Hepatic stellate cell (primary cell): ENCODE data around the gene FCER1G.
A peak's percentile ranks its signal among the peaks of the same experiment; 100 is the strongest.
"Not testable (repeated sequence)": the region's sequence is repeated elsewhere in the genome, so short reads cannot be mapped to it uniquely, and the experiment has no call there.

ENCODE experiments used
- DNase-seq: peaks from one replicate; pipeline ENCODE4 v3.0.0; 2011; ENCODE audit warnings: low spot score

Gene FCER1G

DNA sequence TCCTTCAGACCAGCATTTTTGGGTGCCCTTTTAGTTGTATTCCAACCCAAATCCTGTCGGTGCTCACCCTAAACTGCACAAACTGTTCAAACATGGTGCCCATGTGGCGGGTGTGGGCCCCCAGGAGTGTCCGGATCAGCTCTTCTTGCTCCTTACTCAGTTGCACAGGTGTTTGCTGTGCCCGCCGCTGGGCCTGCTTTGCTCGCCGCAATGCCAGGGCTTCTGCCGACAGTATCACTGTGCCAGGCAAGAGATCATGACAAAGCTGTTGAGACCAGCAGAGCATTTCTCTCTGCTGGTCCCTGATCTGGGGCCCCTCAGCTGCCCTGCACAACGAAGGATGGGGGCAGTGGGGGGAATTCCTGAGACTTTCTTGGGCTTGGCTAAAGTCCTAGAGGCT, 18.0 kb downstream of the FCER1G start:
- no peak for DNase-seq

DNA sequence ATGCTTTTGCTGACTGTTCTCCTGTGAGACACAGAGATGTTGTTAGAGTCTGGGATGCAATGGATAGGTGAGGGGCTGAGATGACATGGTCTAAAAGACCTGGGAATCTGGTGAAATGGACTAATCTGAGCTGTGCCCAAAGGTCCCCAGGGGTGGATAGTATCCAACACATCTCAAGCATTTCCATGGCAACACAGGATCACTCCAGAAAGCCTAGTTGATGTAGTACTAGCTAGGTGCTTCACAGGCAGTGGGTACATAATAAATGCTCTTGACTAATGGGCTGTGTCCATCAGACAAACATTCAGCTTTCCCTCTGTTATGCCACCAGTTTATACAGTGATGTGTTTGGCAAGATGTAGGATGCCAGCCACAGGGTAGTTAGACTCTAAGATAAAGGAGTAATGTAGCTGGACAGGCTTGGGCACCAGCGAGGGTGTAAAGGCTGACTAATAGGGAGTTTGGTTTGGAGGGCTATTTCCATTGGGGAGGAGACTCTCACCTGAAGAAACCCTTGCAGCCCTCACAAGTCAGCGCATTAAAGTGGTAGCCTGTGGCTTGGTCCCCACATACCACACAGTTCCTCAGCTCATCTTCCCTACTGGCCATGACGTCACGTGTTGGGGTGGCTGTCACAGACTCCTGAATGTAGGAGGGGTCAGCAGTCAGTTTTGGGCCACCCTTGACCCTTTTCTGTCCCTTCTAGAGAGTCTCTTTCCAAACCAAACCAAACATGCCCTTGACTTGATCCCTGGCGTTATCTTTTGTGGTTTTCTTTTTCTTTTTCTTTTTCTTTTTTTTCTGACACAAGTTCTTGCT, 21.1 kb downstream of the FCER1G start:
- DNase-seq, result no peak

DNA sequence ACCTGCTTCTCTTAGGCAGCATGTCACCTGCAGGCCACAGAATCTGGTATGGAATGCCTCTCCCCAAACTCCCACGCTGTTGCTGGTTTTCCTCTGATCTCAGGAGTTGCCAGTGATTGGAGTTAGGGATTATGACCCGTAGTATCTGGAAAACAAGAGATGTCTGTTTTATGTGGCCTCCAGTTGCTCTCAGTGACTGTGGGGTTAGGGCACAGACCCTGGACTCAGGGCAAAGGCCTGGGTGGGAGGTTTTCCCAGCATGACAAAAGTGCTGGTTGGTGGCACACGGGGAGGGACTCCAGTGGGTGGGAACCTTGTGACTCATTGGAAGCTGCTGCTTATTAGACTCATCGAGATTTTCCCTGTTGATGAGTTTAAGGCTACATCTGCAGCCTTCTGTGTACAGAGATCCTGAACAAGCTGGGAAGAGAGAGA, 23.0 kb downstream of the FCER1G start, which contains the start of gene NR1I3:
Gene NR1I3 (minus strand): TSS at position 165 of the 435 bp plus-strand sequence. CDS start 1,638 bp downstream, outside the sequence.
- no peak for DNase-seq

DNA sequence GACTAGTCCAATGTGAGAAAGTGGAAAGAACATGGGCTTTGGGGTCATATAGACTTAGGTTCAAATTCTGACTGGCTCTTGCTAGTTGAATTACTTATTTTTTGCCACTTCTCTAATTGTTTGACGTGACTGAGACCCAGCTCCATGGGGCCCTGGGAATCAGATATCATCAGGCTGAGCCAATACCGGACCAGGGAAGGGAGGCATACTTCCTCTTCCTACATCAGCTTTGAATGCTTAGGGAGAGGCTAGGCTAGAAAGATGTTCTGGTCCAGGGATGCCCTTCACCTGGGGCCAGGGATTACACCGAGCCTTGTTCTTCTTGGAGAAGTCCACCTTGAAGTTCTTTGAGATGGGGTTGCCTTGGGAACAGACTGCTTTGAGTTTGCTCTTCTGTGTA, 26.6 kb downstream of the FCER1G start:
- no peak for DNase-seq

DNA sequence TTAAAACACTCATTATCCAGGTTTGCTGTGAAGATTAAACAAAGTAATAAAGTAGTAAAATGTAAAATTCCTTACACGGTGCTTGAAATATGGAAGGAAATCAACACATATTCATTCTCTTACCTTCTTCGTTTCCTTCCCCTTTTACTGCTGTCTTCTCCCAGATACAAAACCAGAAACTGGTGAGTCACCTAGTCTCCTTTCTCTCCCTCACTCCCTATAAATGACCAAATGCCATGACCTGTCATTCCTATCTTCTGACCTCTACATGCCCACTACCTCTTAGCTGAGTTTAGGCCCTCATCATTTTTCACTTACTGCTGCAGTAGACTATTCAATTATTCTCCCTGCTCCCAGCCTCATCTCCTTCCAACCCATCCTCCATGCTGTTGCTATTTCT, 27.2 kb downstream of the FCER1G start:
- DNase-seq, result no peak

DNA sequence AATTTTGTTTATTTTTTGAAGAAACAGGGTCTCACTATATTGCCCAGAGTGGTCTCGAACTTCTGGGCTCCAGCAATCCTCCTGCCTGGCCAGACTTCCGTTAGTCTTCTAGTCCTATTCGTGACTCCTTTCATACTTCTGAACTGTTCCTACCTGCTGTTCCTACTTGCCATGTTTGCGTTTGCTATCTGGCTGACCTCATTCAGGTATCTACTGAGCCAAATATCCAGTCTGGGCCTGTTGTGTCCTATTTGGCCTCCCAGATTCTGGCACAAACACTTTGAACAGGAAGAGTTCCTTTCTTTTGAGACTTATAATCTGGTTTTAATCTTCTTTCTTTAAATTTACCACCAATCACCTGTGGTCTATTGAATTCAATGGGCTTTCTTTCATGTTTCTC, 29.8 kb downstream of the FCER1G start:
- no peak for DNase-seq

DNA sequence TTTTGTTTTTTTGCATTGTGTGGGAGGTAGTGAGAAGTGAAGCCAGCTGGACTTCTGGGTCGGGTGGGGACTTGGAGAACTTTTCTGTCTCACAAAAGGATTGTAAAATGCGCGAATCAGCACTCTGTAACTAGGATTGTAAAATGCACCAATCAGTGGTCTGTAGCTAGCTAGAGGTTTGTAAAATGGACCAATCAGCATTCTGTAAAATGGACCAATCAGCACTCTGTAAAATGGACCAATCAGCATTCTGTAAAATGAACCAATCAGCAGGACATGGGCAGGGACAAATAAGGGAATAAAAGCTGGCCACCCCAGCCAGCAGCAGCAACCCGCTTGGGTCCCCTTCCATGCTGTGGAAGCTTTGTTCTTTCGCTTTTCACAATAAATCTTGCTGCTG, 35.0 kb downstream of the FCER1G start:
- DNase-seq, result not testable (repeated sequence)

DNA sequence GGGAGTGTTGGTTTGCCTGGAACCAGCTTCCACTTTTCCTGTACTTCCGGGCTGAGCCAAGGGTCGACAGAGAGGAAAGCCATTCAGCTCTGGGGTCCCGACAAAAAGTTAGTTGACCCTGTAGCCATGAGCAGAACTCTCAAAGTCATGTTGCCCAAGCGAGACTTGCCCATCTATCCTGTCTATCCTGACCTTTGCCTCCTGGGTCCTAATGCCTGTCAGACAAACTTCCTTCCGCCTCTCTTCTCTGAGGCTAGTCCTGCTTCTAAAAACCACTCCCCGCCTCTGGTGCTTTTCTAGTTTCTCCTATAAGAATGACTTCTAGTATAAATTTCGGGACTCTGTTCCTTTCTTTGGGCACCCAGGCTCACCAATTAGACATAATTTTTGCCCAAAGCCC, 35.7 kb downstream of the FCER1G start:
- DNase-seq, result no peak

DNA sequence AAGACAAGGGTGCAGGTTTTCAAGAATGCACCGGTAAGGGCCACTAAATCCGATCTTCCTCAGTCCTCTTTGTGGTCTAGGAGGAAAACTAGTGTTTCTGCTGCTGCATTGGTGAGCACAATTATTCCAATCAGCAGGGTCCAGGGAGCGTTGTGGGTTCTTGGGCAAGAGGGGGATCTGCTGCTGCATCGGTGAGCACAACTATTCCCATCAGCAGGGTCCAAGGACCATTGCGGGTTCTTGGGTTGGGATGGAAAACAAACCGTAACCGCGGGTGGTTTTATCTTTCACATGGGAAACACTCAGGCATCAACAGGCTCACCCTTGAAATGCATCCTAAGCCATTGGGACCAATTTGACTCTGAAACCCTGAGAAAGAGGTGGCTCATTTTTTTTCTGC, 36.5 kb downstream of the FCER1G start:
- DNase-seq, result no peak

DNA sequence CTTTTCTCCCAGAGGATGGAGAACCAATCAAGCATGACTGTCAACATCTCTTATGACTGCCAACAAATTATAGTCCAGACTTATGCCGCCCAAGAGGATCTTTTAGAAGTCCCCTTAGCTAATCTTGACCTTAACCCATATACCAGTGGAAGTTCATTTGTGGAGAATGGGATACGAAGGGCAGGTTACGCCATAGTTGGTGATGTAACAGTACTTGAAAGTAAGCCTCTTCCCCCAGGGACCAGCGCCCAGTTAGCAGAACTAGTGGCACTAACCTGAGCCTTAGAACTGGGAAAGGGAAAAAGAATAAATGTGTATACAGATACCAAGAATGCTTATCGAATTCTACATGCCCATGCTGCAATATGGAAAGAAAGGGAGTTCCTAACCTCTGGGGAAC, 40.2 kb downstream of the FCER1G start:
- DNase-seq, result not testable (repeated sequence)

DNA sequence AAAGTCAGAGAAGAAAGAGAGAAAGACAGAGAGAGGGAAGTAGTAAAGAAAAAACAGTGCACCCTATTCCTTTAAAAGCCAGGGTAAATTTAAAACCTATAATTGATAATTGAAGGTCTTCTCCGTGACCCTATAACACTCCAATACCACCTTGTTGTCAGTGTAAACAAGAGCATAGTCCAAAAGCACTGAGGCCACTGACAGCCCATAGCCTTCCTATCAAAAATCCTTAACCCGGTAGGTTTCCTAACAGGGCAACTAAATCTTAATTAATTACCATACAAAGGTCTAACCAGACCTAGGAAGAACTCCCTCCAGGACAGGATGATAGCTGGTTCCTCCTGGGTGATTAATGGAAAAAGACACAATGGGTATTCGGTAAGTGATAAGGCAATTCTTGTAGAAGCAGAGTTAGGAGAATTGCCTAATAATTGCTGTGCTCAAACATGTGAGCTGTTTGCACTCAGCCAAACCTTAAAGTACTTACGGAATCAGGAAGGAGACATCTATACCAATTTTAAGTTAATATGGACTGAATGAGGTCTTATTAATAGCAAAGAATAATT, 40.9 kb downstream of the FCER1G start:
- not testable (repeated sequence) for DNase-seq

DNA sequence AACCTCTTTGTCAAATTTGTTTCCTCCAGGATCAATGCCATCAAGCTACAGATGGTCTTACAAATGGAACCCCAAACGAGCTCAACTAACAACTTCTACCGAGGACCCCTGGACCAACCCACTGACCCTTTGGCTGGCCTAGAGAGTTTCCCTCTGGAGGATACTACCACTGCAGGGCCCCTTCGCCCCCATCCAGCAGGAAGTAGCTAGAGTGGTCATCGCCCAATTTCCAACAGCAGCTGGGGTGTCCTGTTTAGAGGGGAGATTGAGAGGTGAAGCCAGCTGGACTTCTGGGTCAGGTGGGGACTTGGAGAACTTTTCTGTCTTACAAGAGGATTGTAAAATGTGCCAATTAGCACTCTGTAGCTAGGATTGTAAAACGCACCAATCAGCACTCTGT, 42.0 kb downstream of the FCER1G start:
- DNase-seq, result not testable (repeated sequence)

DNA sequence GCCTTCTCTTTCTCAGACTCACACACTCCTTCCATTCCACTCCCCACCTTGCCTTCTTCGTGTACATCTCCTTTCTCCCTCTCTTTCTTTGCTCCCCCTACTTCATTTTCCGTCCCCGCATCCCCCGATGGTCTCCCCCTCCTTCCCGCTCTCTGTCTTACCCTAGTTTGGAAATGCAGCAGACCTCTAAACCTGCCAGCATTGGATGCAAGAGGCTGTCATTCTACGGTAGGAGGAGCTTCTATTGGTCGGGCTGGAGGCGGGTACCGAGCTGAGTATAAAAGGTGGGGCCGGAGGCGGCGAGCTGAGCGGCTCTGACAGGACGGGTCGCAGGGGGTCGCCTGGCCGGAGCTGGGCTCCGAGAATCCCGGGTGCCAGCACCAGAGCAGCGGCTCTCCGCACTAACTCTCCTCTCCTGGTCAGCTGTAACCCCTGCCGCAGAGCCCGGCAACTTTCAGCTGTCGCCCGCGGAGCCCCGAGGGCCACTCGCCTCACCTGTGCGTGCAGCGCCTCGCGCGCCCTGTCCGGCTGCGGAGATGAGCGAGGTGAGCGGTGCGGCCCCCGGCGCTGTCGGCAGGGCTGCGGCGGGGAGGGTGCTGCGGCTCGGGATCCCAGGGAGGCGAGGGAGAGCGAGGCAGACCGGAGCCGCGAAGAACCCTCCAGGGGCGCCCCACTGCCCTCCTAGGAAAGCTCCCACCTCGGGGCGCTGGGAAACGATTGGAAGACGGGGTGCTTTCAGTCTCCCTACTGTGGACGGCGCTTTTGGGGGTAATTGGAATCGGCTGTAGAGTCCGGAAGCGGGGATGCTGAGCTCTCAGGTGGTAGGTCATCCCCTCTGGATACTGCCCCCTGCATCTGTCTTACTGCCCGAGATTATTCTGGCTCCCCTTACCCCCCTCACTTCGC, 43.6 kb downstream of the FCER1G start, which contains the start of gene PCP4L1:
Gene PCP4L1 (plus strand): TSS at position 307 of the 906 bp plus-strand sequence. CDS start 230 bp downstream, at position 537.
- peak; percentile 53 for DNase-seq

DNA sequence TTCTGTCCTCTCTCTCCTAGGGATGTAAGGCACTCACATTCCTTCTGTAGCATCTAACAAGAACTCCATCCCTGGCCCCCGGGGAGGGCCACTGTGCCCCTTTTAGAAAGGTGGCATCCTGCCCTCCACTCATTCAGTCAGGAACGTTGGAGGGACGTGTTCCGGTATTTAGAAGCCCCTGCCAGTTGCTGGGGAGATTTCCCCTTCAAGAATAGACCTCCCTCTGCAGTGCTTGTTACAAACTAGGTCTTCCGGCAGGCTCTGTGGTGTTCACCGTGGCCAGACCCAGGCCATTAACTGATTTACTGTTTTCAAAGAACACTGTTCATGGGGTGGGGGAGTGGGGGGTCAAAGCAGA, 44.2 kb downstream of the FCER1G start:
- DNase-seq, result no peak

DNA sequence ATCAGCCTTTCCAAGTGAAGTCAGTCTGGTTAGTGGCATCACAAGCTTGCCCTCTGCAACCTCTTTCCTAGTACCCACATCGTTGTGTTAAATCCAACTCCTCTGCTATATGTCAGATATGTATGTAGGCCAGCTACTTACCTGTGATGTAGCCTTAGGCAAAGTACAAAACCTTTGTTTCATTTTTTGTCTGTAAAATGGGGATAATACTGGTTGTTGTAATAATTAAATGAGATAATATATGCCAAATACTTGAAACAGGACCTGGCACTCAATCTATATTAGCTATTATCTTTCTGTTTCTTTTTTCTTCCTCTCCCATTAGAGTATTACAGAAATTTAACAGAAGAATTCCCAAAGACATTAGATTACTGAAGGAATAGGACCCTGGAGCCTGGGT, 44.7 kb downstream of the FCER1G start:
- no peak for DNase-seq

DNA sequence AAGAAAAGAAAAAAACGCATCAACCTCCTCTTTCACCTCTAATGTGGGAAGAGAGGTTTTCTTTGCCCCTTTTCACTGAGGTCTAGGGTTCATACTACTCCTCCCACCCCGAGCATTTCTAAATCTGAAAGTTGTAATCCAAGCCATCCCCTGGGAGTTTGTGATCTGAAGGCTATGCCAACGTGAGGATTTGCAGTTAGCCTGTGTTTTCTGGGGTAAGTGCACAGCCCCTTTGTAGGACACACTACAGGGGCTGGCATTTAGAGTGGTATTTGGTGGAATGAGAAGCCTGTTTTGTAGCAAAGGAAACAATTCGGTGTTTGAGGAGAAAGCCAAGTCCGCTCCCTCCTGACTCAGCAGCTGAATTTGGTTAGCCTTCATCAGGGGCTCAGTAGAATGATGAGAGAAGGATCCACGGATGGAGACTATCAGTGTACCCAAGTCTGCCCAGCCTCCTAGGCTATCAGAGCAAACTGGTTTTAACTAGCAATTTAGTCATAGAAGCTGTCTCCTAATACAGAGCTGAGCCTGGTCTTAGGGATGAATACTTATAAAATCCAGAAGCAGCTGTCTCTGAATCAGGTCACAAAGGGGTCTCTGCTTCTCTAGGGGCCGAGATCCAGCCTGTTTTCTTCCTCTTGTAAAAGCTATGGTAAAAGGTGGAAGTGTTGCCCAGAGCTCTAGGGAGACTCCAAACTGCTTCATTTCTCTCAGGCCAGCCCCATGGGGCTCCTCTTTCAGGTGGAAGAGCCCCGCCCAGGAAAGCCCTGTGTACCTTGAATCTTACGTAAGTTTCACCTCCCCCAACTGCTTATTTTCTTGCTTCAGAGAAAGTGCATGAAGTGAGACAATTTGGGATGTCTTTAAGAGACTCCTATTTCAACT, 45.5 kb downstream of the FCER1G start:
- no peak for DNase-seq

DNA sequence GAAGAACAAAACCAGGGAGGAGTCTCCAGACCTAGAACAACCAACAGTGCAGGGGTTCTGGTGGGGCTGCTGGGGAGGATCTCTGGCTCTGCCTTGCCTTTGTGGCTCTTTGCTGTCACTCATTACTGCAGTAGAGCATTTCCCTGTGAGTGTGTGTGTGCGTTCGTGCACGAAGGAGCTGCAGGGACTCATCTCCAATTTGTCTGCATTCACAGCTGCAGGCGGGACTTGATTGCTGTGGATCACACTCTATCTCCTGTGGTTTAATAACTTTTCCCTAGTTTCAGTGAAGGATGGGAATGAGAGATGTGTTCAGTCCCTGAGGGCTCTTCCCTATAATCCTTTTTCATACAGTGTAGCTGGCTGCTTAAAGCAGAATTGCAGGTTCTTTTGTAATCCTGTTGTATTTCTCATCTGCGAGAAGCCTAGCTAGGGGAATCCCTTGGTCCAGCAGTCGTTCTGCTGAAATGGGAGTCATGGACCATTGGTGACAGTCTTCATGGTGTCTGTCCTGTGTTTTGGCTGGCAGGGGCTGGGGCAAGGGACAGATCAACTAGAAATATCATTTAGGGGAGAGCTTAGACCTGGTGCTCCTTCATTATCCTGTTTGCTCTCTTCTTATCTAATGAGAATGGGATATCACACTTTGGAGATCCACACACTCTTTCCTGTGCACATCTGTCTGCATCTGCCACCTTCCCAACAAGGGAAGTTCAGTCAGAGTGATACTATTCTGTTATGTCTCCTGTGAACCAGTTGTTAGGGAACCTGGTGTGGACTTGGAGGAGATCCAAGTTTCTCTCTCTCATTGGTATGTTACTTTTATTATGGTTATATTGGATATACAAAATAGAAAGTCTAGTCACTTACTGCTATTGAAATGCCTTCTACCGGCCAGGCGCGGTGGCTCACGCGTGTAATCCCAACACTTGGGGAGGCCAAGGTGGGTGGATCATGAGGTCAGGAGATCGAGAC, 46.5 kb downstream of the FCER1G start:
- DNase-seq, result no peak

DNA sequence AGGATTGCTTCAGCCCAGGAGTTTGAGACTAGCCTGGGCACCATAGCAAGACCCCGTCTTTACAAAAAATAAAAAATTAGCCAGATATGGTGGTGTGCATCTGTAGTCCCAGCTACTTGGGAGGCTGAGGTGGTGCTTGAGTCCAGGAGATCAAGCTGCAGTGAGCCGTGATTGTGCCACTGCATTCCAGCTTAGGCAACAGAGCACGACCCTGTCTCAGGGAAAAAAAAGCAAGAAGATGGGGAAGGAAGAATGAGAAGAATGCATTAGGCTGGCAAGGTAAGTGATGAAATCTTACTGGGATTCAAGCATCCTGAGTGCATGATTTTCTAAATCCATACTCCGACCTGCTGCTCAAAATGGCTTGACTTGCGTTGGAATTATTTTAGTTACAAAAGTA, 50.2 kb downstream of the FCER1G start:
- no peak for DNase-seq

DNA sequence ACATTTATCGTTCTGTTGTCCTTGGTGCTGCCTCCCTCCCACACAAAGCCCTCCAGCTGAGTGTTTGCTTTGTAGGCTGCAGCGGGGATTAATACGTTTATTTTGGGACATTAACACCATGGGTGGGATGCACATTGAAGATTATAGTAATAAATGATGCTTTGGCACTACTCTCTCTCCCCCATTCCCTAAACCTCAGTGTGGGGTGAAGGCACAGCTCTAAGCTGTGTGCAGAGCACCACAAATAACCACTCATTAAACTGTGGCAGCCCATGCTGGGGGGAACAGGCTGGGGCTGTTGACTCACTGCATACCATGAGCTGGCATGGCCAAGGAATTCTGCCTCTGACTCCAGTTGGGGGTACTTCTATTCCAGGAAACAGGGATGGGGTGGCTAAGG, 51.1 kb downstream of the FCER1G start:
- no peak for DNase-seq

DNA sequence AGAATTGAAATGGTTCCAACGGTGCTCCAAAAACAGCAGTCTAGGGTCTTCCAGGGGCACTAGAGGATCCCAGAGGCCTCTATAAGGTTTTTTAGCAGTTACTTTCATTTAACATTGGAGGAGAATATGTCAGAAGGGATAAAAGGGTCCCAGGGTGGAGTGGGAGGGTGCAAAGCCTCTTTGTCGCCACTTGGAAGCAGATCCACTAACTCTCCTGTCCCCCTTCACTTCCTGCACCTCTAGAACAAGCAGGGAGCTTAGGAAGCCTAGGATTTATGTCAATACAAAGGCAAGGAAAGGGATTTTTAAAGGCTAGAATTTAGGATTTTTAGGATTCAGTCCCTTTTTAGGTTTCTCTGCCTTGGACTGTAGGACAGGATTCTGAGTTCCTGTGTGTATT, 51.7 kb downstream of the FCER1G start:
- no peak for DNase-seq
